GM18508 (cell line): ENCODE results near the gene TRIM2.
"Not testable (repeated sequence)": the region's sequence is repeated elsewhere in the genome, so short reads cannot be mapped to it uniquely, and the experiment has no call there.

Experiments
- ATAC-seq: cut with Tn5 transposase; IDR thresholded peaks from one replicate; pipeline ENCODE4 v1.9.1; 2021; ENCODE audit warnings: moderate number of reproducible peaks; ENCODE audit not compliant: insufficient read depth, unreplicated experiment

The TRIM2 gene

DNA sequence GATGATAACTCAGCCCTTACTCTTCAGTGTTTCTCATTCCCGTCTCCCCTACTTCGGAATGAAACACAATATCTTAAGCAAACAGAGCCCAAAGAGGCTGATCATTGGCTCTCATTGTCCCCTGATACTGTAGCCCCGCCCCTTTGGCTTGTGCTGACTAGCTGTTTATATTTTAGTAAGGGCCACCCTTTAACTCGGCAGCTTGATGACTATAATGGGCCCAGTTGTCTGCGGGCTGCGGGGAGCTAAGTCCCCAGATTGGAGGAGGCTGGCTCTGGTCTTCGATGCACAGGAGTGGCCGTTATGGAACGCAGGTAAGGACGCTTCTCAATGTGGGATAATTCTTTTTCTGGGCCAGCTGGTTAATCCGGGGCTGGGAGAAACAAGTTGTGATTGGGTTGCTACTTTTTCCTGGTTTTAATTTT lies at the start of gene TRIM2:
Gene TRIM2 (plus strand): TSS at position 197 of the 425 bp plus-strand sequence. CDS start 88 bp downstream, at position 285.
- no peak for ATAC-seq

DNA sequence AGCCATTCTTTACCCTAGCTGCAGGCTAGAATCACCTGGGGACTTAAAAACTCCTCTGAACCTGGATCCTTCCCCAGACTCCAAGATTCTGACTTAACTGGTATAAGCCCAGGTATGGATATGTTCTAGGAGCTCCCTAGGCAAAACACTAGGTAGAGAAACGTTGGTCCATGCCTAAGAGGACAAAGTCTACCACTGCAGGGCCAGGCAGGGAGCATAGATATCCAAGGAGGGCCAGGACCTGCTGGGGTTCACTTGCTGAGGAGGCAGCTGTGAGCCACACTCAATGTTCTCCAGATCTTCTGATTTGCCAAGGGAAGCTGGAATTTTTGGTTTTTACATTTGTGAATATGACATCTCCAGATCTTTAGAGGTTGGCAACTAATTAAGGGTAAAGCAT lies 48.6 kb upstream of the TRIM2 start:
- no peak for ATAC-seq

DNA sequence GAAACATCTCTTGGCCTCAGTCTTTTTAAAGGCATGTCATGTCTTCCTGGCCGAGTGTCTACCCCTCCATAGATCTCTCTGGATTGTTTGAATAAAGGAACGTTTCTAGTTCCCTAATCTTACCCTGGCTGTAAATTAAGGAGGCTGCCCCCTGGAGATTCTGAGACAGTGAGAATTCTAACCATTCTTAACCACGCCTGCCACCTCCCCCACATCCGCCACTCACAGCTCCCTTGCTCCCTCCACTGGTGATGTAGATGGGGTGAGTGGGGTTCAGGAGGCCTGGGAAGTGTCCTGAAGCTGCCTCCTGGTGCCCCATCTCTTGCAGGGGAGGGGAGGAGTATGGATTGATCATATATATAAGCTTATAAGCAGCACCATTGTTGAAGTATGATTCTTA lies 48.0 kb upstream of the TRIM2 start:
- ATAC-seq: no peak

DNA sequence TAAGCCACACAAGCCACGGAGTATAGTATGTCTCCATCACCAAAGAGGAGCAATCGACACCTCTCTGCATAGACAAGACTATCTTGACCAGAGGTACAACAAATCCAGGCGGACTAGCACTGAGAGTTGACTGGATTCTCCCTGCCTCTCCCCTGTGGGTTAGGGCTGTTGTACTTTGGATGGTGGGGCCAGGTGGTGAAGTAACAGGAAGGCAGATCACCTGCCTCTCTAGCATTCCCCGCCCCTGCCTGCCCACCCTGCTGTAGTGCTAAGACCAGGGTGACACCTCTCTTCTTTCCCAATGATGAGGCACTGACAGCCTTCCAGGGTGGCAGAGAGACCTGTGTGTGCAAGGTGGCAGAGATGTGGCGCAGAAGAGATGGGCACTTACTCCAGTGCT lies 47.5 kb upstream of the TRIM2 start:
- no peak for ATAC-seq

DNA sequence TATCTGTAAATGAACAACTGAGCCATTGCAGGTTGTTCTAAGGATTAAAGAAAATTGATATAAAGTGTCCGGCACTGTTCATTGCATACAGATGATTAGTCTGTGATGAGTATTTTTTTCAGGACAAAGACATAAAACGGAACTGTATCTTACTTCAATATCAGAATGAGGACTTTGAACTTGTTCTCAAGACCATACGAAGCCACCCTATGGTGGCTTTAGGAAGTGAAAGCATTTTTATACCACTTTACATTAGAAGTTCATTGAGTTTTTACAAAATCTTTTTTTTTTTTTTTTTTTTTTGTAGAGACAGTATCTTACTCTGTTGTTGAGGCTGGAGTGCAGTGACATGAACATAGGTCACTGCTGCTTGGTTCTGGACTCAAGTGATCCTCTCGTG lies 45.2 kb upstream of the TRIM2 start:
- ATAC-seq: no peak

DNA sequence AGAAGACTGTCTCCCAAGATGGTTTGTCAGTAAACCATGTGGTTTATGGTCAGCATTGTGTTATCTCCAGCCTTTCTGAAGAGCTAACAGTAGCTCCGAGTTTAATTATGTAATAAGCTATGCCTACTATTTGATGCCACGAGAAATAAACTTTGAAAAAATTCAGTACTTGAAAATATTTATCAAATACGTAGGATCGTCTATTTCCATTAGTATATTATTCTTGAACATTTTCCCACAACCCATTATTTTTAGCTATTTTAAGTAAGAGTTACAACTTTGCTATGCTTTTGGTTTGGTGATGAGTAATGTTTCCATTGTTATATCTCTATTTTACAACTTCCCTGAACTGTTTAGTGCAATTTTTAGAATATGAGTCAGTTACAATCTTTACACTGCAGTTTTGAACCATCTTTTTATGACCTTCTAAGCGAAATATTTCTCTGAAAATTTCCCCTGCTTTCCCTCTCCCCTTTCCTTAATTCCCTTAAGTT lies 44.5 kb upstream of the TRIM2 start:
- ATAC-seq: no peak

DNA sequence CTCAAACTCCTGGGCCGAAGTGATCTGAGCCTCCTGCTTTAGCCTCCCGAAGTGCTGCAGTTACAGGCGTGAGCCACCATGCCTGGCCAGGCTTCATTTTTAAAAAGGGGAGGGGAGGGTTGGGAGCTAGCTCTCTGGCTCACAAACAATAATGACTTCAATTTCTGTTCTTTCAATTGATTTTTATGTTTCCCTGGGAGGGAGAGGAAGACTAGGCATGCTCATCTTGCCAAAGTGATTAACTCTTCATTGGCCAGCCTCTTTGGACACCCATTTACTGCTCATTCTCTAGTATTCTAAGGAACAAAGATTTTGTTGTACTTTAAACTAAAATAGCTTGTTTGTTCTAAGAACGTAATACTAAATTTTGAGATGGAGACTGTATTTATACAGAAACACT lies 43.4 kb upstream of the TRIM2 start:
- ATAC-seq: no peak

DNA sequence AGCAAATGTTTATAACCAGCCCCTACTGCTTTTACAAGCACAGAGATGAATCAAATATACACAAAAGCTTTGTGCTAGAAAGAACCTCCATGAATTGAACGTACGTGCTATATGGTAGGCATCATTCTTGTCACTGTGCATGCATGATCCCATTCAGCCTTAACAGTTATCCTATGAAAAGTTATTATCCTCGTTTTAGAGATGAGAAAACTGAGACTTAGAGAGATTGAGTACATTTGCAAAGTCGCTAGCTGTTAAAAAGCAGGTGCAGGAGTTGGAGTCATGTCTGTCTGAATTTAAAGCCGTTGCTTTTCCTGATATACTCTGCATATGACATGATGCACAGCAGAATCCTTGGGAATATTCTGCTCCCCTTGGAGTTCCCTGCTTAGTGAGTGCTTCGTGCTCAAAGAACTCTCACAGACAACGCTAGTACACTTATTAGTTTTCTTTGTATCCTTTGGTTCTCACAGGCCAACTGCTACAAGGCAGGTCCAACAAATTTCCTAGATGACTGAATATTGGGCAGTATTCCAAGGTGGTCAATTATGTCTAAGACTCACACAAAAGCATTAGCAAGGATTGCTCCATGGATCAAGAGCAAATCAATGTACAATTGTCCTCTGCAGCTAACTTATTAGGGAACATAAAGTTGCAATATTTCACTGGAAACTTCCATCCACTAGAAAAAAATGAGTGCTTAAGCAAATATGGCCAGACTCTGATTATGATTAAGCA lies 42.8 kb upstream of the TRIM2 start:
- no peak for ATAC-seq

DNA sequence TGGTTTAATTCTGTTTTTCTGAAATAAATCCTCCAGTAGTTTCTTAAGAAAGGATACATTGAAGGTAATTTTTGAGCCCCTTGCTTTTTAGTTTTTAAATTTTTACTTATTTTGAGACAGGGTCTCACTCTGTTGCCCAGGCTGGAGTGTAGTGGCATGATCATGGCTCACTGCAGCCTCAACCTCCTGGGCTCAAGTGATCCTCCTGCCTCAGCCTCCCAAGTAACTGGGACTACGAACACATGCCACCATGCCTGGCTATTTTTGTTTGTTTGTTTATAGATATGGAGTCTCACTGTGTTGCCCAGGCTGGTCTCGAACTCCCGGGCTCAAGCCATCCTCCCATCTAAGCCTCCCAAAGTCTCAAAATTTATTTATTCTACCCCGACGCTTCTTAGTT lies 39.0 kb upstream of the TRIM2 start:
- ATAC-seq: not testable (repeated sequence)

DNA sequence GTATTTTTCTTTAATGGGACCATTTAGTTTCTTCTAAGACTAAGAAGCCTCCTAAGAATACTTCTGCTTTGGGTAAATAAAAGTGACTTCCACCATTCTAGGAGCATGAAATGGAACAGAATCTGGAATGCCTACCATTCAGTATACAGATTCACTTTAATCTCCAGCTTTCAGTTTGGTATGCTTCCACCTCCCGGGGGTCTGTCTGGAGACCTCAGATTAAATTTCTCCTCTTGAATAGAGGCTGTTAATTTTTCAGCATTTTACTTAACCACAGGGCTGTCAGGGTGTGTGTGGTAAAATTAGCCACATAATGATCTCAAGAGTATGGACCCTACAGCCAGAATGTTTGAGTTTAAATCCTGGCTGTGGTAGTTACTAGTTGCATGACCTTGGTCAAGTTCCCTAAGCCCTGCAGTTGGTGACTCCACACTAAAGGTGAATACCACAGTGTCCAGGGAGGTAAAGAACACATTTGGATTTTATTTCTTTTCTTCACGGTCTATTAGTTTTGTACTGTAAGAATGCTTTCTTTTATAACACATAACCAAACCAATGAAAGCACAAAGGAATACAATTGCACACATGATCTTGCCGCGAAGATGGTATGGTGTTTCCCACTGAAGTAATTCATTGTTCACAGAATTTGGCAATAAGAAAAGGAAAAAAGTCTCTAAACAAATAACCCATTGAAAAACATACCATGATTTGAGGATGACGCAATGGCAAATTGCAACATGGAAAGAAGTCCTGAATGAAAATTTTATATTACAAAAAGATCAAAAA lies 37.3 kb upstream of the TRIM2 start:
- ATAC-seq: no peak

DNA sequence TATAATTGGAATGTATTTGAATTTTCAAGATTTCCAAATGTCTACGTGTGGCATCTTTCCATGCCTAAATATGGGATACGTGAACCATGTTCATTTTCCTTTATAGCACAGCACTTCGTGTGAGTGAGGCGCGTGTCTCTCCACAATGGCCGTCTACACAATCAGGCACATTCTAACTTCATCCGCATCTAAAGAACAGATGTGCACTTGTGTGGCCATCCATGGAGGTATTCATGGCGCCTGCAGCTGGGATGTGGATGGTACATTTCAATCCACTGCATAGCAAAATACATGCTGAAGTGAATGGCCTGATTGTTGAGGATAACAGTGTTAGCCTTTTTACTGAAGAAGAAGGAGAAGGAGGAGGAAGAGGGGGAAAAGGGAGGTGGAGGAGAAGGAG lies 34.5 kb upstream of the TRIM2 start:
- no peak for ATAC-seq

DNA sequence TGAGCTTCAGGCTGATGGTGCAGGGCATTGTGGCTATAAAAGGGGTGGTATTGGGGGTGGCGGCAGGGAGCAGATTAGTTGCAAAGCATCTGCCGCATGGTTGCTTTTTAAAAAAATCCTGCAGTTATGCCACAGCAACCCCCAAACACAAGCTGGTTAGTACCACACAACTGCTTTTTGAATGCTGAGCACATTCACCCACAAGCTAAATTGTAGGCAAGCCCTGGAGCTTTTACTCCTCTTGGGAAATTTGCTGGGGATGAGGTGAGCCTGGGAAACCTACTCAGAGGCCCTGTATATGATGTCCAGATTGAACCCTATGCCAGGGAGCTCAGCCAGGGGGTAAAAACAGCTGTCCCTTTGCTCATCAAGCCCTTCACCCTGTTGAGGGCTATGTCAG lies 33.8 kb upstream of the TRIM2 start:
- ATAC-seq: no peak

DNA sequence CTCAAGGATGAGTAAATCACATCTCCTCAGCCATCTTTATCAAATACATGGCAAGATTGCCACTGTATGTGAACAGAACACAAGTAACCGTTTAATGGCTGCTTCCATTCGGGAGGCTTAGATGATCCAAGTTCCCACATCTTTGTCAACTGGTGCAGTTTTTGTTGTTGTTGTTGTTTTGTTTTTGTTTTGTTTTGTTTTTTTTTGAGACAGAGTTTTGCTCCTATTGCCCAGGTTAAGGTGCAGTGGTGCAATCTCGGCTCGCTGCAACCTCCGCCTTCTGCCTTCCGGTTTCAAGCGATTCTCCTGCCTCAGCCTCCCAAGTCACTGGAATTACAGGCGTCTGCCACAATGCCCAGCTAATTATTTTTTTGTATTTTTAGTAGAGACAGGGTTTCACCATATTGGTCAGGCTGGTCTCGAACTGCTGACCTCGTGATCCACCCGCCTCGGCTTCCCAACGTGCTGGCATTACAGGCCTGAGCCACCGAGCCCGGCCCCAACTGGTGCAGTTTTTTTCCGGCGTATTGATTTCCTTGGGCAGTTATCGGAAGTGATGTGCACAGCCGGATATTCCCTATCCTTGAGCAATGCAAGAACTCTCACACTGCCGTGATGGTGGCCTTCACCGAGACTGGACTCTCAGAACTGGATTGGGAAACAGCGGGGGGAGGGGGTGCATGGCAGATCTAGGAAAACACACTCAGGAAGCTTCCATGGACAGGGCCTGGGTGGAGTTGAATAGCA lies 29.2 kb upstream of the TRIM2 start:
- no peak for ATAC-seq

DNA sequence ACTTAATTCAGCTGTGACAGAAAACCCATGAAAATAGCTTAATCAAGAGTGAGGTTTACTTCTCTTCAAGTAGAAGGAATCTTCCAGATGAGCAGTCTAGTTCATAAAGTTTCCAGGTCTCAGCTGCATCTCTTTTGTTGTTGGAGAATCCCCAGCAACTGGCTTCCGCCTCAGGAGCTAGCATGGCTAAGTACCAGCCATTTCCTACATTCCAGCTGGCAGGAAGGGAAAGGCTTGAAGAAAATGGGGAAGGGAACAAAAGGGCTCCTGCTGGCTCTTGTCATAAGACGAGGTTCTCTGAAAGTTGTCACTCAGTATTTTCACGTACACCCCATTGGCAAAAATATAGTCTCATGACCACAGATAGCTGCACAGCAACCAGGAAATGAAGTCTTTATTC lies 27.3 kb upstream of the TRIM2 start:
- no peak for ATAC-seq

DNA sequence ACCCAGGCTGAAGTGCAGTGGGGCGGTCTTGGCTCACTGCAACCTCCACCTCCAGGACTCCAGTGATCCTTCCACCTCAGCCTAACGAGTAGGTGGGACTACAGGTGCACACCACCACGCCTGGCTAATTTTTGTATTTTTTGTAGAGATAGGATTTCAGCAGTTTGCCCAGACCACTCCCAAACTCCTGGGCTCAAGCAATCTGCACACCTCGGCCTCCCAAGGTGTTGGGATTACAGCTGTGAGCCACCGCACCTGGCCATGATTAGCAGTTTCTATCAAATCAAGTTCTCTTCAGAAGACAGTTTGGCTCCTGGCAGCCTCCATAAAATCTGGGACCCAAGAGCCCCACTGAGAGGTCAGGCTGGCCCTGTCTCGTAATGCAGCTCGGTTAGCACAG lies 26.4 kb upstream of the TRIM2 start:
- no peak for ATAC-seq

DNA sequence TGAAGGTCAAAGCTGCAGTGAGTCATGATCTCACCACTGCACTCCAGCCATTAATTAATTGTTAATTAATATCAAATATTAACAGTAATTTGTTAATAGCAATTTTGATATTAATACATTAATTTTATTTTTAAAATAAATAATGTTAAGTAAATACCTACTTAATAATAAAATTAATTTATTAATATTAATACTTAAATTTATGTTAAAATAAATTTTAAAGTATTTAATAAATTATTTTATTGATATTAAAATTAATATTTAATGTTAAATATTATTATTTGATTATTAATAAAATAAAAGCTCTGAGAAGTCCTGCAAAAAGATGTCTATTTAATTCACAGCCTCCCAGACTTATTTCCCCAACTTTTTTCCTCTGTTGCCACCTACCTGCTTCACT lies 25.1 kb upstream of the TRIM2 start:
- no peak for ATAC-seq

DNA sequence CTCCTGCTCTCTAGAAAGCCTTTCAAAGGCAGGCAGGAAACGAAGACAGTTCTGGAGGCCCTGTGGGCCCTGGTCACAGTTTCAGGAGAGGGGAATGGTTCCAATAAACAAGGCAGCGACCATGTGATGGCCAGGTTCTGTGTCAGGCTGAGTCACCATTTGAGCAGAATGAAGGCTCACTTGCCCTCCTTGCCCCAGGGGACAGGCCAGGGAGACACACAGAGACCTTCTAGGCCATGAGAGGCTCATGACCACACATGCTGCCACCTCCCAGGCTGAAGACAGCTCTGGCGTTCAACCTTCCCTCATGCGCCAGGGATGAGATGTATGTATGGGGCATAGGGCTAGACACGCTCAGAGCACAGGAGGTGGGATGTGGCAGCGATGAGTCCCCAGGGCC lies 22.9 kb upstream of the TRIM2 start:
- ATAC-seq: no peak

DNA sequence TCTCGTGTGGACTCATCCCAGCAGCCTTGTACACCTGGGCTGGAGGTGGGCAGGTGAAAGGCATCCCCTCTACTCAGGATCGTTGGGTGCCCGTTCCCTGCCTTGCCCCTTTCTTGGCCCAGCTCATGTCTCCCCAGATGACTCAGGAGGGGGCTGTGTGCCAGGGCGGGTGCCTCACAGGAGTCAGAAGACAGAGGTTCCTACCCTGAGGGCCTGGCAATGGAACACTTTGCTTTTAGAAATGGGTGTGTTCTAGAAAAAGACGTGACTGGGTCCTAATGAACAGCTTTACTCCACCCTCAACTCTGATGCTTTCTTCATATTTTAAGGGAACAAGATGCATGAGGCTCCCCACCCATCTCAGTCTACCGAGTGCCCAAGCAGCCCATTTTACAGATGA lies 22.5 kb upstream of the TRIM2 start:
- ATAC-seq: no peak

DNA sequence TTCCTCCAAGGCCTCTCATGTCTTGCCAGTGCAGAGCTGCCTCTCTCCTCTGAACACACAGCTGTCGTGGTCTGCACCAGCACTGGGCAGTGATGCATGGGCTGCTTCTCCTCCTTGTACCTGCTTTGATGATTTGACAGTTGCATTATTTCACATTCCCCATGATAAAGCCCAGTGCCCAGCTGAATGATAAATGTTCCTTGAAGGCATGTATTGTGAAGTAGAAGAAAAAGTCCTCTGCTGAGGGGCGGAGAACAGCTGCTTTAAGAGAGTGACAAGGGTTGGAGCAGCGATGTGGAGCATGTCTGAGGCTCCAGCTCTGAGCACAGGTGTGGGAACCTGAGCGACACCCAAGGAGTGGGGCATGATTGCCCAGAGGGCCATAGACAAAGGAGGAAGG lies 21.1 kb upstream of the TRIM2 start:
- no peak for ATAC-seq

DNA sequence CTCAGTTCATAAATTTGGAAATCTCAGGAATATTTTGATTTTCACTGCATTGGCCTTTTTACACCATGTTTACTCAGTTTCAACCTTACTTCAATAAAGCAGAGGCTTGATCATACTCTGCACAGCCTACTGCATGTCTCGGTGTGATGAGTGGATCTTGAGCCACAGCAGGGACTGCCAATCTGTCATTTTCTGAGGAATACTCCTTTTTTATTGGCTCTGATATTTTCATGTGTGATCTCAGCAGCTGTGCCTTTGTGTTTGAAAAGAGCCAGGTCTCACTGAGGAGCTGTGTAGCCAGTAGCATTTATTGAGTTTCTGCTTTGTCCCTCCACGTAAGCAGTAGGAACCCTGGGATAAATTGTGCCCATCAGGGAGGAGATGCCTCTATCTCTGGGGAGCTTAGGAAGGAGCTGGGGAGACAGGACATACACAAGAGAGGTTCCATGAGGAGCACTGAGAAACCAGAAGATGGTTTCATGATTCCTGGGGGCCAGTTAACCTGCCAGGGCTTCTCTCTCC lies 18.9 kb upstream of the TRIM2 start:
- ATAC-seq: no peak
